H9 (cell line): Measurements from ENCODE around the gene SPATA1. TPM values are rescaled to one million over a fixed set of nuclear protein-coding genes. Genes with fewer than 3 reads are reported as not detected.

Experiments
- DNase-seq: peaks from one replicate; pipeline ENCODE4 v3.0.0-alpha.2; 2017
- H2AFZ ChIP-seq: one replicate; pipeline ENCODE4 v1.6.1; 2013; ENCODE audit warnings: mild to moderate bottlenecking, low read length, control low read depth, moderate library complexity
- H2AK5ac ChIP-seq: 2 replicates; pipeline ENCODE4 v1.6.1; 2013; ENCODE audit warnings: low read length, control low read depth, mixed read lengths; ENCODE audit not compliant: insufficient read length
- H2BK120ac ChIP-seq: one replicate; pipeline ENCODE4 v1.6.1; 2013; ENCODE audit warnings: low read depth, mild to moderate bottlenecking, low read length, control low read depth, inconsistent platforms; ENCODE audit not compliant: poor library complexity, severe bottlenecking
- H2BK12ac ChIP-seq: 2 replicates; pipeline ENCODE4 v1.6.1; 2013; ENCODE audit warnings: low read length, control low read depth, mixed read lengths, low read depth; ENCODE audit not compliant: insufficient read length
- H2BK15ac ChIP-seq: 2 replicates; pipeline ENCODE4 v1.6.1; 2013; ENCODE audit warnings: low read depth, low read length, control low read depth
- H2BK20ac ChIP-seq: one replicate; pipeline ENCODE4 v1.6.1; 2013; ENCODE audit warnings: low read depth, mild to moderate bottlenecking, low read length, control low read depth, inconsistent platforms; ENCODE audit not compliant: poor library complexity, severe bottlenecking
- H2BK5ac ChIP-seq: 2 replicates; pipeline ENCODE4 v1.6.1; 2013; ENCODE audit warnings: low read length, control low read depth, mixed read lengths; ENCODE audit not compliant: insufficient read length
- H3K14ac ChIP-seq: 2 replicates; pipeline ENCODE4 v1.6.1; 2013; ENCODE audit warnings: low read length, control low read depth; ENCODE audit not compliant: insufficient read depth
- H3K18ac ChIP-seq: 2 replicates; pipeline ENCODE4 v1.6.1; 2013; ENCODE audit warnings: low read depth, mild to moderate bottlenecking, mixed read lengths, low read length, control low read depth; ENCODE audit not compliant: insufficient read length
- H3K23ac ChIP-seq: 2 replicates; pipeline ENCODE4 v1.6.1; 2013; ENCODE audit warnings: low read length, control low read depth, mixed read lengths, low read depth; ENCODE audit not compliant: insufficient read length
- H3K23me2 ChIP-seq: 2 replicates; pipeline ENCODE4 v1.6.1; 2013; ENCODE audit warnings: low read depth, mild to moderate bottlenecking, mixed read lengths, low read length, control low read depth; ENCODE audit not compliant: insufficient read length, poor library complexity, severe bottlenecking
- H3K27ac ChIP-seq: 2 replicates; pipeline ENCODE4 v1.5.1; 2013; ENCODE audit warnings: low read length, control low read depth, mixed read lengths, low read depth; ENCODE audit not compliant: insufficient read length
- H3K27me3 ChIP-seq: 2 replicates; pipeline ENCODE4 v1.6.1; 2013; ENCODE audit warnings: low read length, control low read depth, inconsistent platforms; ENCODE audit not compliant: insufficient read depth
- H3K4ac ChIP-seq: 2 replicates; pipeline ENCODE4 v1.6.1; 2013; ENCODE audit warnings: low read depth, mild to moderate bottlenecking, control low read depth, inconsistent platforms, low read length, moderate library complexity
- H3K4me1 ChIP-seq: 2 replicates; pipeline ENCODE4 v1.6.1; 2013; ENCODE audit warnings: low read length, control low read depth, inconsistent platforms; ENCODE audit not compliant: insufficient read depth
- H3K4me2 ChIP-seq: 2 replicates; pipeline ENCODE4 v1.6.1; 2013; ENCODE audit warnings: low read length, control low read depth, mixed read lengths; ENCODE audit not compliant: insufficient read length, insufficient read depth
- H3K56ac ChIP-seq: 2 replicates; pipeline ENCODE4 v1.6.1; 2013; ENCODE audit warnings: low read depth, mild to moderate bottlenecking, mixed read lengths, low read length, control low read depth; ENCODE audit not compliant: insufficient read length
- H3K79me1 ChIP-seq: 2 replicates; pipeline ENCODE4 v1.6.1; 2013; ENCODE audit warnings: low read depth, mild to moderate bottlenecking, moderate library complexity, low read length, control low read depth, inconsistent platforms; ENCODE audit not compliant: insufficient read depth, poor library complexity, severe bottlenecking
- H3K79me2 ChIP-seq: 2 replicates; pipeline ENCODE4 v1.6.1; 2013; ENCODE audit warnings: low read length, control low read depth, inconsistent platforms; ENCODE audit not compliant: insufficient read depth
- H3K9ac ChIP-seq: 2 replicates; pipeline ENCODE4 v1.6.1; 2013; ENCODE audit warnings: low read length, control low read depth, mixed read lengths; ENCODE audit not compliant: insufficient read length; ENCODE audit errors: extremely low read depth
- H3K9me3 ChIP-seq: one replicate; pipeline ENCODE4 v1.6.1; 2013; ENCODE audit warnings: low read depth, low read length, inconsistent platforms; ENCODE audit not compliant: control insufficient read depth
- H3T11ph ChIP-seq: one replicate; pipeline ENCODE4 v1.6.1; 2013; ENCODE audit warnings: mild to moderate bottlenecking, low read length, control low read depth, inconsistent platforms
- H4K20me1 ChIP-seq: one replicate; pipeline ENCODE4 v1.6.1; 2013; ENCODE audit not compliant: control insufficient read depth, insufficient read length, insufficient read depth
- H4K5ac ChIP-seq: 2 replicates; pipeline ENCODE4 v1.6.1; 2013; ENCODE audit warnings: low read depth, mild to moderate bottlenecking, mixed read lengths, low read length, control low read depth; ENCODE audit not compliant: insufficient read length
- H4K8ac ChIP-seq: replicated peaks from 2 replicates; pipeline ENCODE4 v1.6.1; 2013; ENCODE audit warnings: low read length, control low read depth, mixed read lengths, low read depth; ENCODE audit not compliant: insufficient read length
- H4K91ac ChIP-seq: 2 replicates; pipeline ENCODE4 v1.6.1; 2013; ENCODE audit warnings: low read depth, mild to moderate bottlenecking, moderate library complexity, mixed read lengths, low read length, control low read depth; ENCODE audit not compliant: insufficient read length
- H3K27ac Mint-ChIP-seq, 3 experiments: 2 replicates in 2 of 3; 3 replicates in 1 of 3; pipeline ENCODE4 v1.8.0; 2020 to 2021; ENCODE audit warnings: mixed read lengths in 3 of 3, mild to moderate bottlenecking in 1 of 3, moderate library complexity in 1 of 3
- H3K27me3 Mint-ChIP-seq: 2 replicates; pipeline ENCODE4 v1.8.0; 2021; ENCODE audit warnings: low read depth, mild to moderate bottlenecking, moderate library complexity, mixed read lengths
- H3K36me3 Mint-ChIP-seq, 3 experiments: 2 replicates in 2 of 3; 3 replicates in 1 of 3; pipeline ENCODE4 v1.8.0; 2020 to 2021; ENCODE audit warnings: low read depth in 3 of 3, mixed read lengths in 3 of 3; ENCODE audit not compliant: insufficient read depth in 1 of 3
- H3K4me1 Mint-ChIP-seq, 2 experiments: 2 replicates each; pipeline ENCODE4 v1.8.0; 2020; ENCODE audit warnings: mixed read lengths in 2 of 2
- H3K4me3 Mint-ChIP-seq, 2 experiments: 2 replicates in 1 of 2; 3 replicates in 1 of 2; pipeline ENCODE4 v1.8.0; 2020 to 2021; ENCODE audit warnings: mild to moderate bottlenecking in 2 of 2, mixed read lengths in 2 of 2, moderate library complexity in 1 of 2
- H3K9me3 Mint-ChIP-seq, 2 experiments: 2 replicates in 1 of 2; 3 replicates in 1 of 2; pipeline ENCODE4 v1.8.0; 2020; ENCODE audit warnings: mild to moderate bottlenecking in 2 of 2, mixed read lengths in 2 of 2, moderate library complexity in 1 of 2
- CTCF ChIP-seq: fragments of 200-600 bp; sonication (generic); conservative IDR thresholded peaks from 3 replicates; pipeline ENCODE4 v1.8.0; 2021; ENCODE audit warnings: antibody characterized with exemption, mild to moderate bottlenecking
- WGBS: extraction: QIAGEN DNeasy Blood & Tissue Kit; methylation state at CpG from one replicate; pipeline ENCODE4 v1.1.7; 2013; ENCODE audit warnings: missing lambda C conversion rate, low lambda C conversion rate, mixed read lengths; ENCODE audit not compliant: insufficient read length; ENCODE audit errors: extremely low coverage; 5-methylcytosine and 5-hydroxymethylcytosine counted together
- total RNA-seq: library from RNA; stranded (reverse); gene quantifications from 2 replicates; pipeline ENCODE4 v1.2.1, GENCODE V29; 2021

SPATA1 gene
- total RNA-seq, 1 experiment from 2014 or later: not detected

- no peak overlapping the region for H3T11ph ChIP-seq
- H4K8ac ChIP-seq: no peak overlapping the region
- no peaks in the 10 kb centered on the region for H3K9me3 ChIP-seq
- no peak overlapping the region for H2BK12ac ChIP-seq
- peaks cover 5 to 17% of the 10 kb centered on the region in 2 experiments for H3K4me1 Mint-ChIP-seq
- no peak overlapping the region for H2AK5ac ChIP-seq
- H2BK15ac ChIP-seq: no peak overlapping the region
- H2BK5ac ChIP-seq: no peak overlapping the region
- no peak overlapping the region for H3K4me2 ChIP-seq
- H3K9ac ChIP-seq: no peak overlapping the region
- no peak overlapping the region for H3K27ac Mint-ChIP-seq
- no peak overlapping the region for H4K91ac ChIP-seq
- H3K36me3 Mint-ChIP-seq: peaks cover 14 to 68% (median 45%) of the 10 kb centered on the region in 3 experiments; a peak in 6 of 7 replicates
- no peak overlapping the region for H3K4ac ChIP-seq
- no peaks in the 10 kb centered on the region; the same call in 1 of the 2 replicates for H3K4me1 ChIP-seq
- no peaks in the 10 kb centered on the region for H3K79me1 ChIP-seq
- no peaks in the 10 kb centered on the region for H3K23me2 ChIP-seq
- H3K27ac ChIP-seq: no peak overlapping the region
- H3K56ac ChIP-seq: no peak overlapping the region
- H3K79me2 ChIP-seq: no peaks in the 10 kb centered on the region
- WGBS: no CpG with 5 or more reads among the region's 3 CpGs
- H2BK120ac ChIP-seq: no peak overlapping the region
- H3K27me3 Mint-ChIP-seq: no peaks in the 10 kb centered on the region
- H3K23ac ChIP-seq: no peak overlapping the region
- H3K18ac ChIP-seq: no peak overlapping the region
- H2AFZ ChIP-seq: no peak overlapping the region
- no peak for TF ChIP-seq CTCF
- no peak overlapping the region for H4K5ac ChIP-seq
- no peak overlapping the region for H3K4me3 Mint-ChIP-seq
- DNase-seq: no peak
- H4K20me1 ChIP-seq: no peaks in the 10 kb centered on the region
- H2BK20ac ChIP-seq: no peak overlapping the region
- no peaks in the 10 kb centered on the region for H3K27me3 ChIP-seq
- H3K14ac ChIP-seq: no peak overlapping the region
- no peaks in the 10 kb centered on the region for H3K9me3 Mint-ChIP-seq
Observed at GRCh38 chr1:84496498-84496897, 9.7 kb upstream of the SPATA1 start.
